Body of pancreas (tissue), 4 donors: ENCODE results near the gene LIMS3.
"Not testable (repeated sequence)": the region's sequence is repeated elsewhere in the genome, so short reads cannot be mapped to it uniquely, and the experiment has no call there.

ENCODE experiments used
- POLR2A ChIP-seq, 3 donors: fragments of 450-650 bp; IDR thresholded peaks; one replicate each; pipeline ENCODE4 v1.6.1; 2016; ENCODE audit warnings: antibody characterized with exemption in 3 of 3, mild to moderate bottlenecking in 2 of 3
- TF ChIP-seq, protein P1 (sequence below), 7 experiments: fragments of 450-650 bp in 4 of 7; fragments of 200-600 bp in 3 of 7; sonication (generic) in 3 of 7; IDR thresholded peaks; one replicate each; pipeline ENCODE4 v1.5.1; 2016 to 2019; ENCODE audit warnings: antibody characterized with exemption in 7 of 7

- TF ChIP-seq POLR2A (IDR thresholded peaks at IDR 0.05), result not testable (repeated sequence)
- TF ChIP-seq, protein P1, sequence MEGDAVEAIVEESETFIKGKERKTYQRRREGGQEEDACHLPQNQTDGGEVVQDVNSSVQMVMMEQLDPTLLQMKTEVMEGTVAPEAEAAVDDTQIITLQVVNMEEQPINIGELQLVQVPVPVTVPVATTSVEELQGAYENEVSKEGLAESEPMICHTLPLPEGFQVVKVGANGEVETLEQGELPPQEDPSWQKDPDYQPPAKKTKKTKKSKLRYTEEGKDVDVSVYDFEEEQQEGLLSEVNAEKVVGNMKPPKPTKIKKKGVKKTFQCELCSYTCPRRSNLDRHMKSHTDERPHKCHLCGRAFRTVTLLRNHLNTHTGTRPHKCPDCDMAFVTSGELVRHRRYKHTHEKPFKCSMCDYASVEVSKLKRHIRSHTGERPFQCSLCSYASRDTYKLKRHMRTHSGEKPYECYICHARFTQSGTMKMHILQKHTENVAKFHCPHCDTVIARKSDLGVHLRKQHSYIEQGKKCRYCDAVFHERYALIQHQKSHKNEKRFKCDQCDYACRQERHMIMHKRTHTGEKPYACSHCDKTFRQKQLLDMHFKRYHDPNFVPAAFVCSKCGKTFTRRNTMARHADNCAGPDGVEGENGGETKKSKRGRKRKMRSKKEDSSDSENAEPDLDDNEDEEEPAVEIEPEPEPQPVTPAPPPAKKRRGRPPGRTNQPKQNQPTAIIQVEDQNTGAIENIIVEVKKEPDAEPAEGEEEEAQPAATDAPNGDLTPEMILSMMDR (IDR thresholded peaks at IDR 0.05), result not testable (repeated sequence)
Observed at GRCh38 chr2:109908626-109909025, 10.1 kb downstream of the LIMS3 start.
